AG04450 (cell line): ENCODE data around the gene CDH18. TPM values are rescaled to one million over a fixed set of nuclear protein-coding genes. Genes with fewer than 3 reads are reported as not detected.

Source experiments
- CTCF ChIA-PET: fragments of 300-600, 350-600 bp; formaldehyde crosslinking; extraction: SDS; loops from one replicate; lab custom pipeline; 2022; ENCODE audit warnings: antibody characterized with exemption, inconsistent platforms; lab: Charles Lee
- POLR2A ChIA-PET: fragments of 350-600 bp; formaldehyde crosslinking; extraction: SDS; loops from one replicate; lab custom pipeline; 2021; ENCODE audit warnings: antibody characterized with exemption, inconsistent platforms; lab: Yijun Ruan, JAX
- DNase-seq: peaks from one replicate; pipeline ENCODE4 v3.0.0-alpha.2; 2011; ENCODE audit warnings: low read depth, low spot score
- H3K27ac ChIP-seq: one replicate; pipeline ENCODE4 v1.5.1; 2012; ENCODE audit warnings: low read depth, low read length, control low read depth
- H3K27me3 ChIP-seq: one replicate; pipeline ENCODE4 v1.6.0; 2012; ENCODE audit warnings: low read length; ENCODE audit not compliant: control insufficient read depth, insufficient read depth
- H3K4me3 ChIP-seq: 2 replicates; pipeline ENCODE4 v1.5.1; 2011; ENCODE audit warnings: mild to moderate bottlenecking, low read depth, low read length, control low read depth
- H3K9me3 ChIP-seq: 2 replicates; pipeline ENCODE4 v1.5.1; 2012; ENCODE audit warnings: low read length; ENCODE audit not compliant: control insufficient read depth, insufficient read depth
- polyA plus RNA-seq: library from polyadenylated mRNA; depleted of rRNA; stranded (reverse); fragments of >200 nt; gene quantifications from 2 replicates; pipeline ENCODE4 v1.2.3, GENCODE V29; 2011
- TF ChIP-seq, protein P1 (sequence below): IDR thresholded peaks from 2 replicates; pipeline ENCODE4 v1.5.1; 2011; ENCODE audit warnings: low read depth, low read length, control low read depth, inconsistent platforms

Gene CDH18
- polyA plus RNA-seq, 1 experiment, result 0.19 TPM

DNA sequence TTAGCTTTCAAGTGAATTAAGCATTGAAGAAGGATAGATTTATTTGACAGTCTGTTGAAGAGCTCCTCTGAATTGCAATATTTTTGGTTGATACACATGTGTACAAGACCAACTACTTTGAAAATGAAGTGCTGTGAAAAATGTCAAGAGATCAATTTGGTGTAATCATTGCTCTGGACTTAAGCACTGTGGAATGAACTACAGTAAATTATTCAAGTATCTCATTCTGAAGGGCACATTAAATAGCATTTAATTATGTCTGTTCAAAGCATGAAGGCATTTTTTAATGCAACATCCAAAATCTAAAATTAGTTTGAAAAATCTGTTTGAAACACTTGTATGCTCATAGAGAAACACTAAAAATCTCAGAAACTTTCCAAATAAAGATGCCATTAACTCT, 107.5 kb downstream of the CDH18 start:
- POLR2A ChIA-PET, result no interaction called here
- TF ChIP-seq, protein P1, sequence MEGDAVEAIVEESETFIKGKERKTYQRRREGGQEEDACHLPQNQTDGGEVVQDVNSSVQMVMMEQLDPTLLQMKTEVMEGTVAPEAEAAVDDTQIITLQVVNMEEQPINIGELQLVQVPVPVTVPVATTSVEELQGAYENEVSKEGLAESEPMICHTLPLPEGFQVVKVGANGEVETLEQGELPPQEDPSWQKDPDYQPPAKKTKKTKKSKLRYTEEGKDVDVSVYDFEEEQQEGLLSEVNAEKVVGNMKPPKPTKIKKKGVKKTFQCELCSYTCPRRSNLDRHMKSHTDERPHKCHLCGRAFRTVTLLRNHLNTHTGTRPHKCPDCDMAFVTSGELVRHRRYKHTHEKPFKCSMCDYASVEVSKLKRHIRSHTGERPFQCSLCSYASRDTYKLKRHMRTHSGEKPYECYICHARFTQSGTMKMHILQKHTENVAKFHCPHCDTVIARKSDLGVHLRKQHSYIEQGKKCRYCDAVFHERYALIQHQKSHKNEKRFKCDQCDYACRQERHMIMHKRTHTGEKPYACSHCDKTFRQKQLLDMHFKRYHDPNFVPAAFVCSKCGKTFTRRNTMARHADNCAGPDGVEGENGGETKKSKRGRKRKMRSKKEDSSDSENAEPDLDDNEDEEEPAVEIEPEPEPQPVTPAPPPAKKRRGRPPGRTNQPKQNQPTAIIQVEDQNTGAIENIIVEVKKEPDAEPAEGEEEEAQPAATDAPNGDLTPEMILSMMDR, result no peak
- CTCF ChIA-PET, result no interaction called here
- no peak overlapping the region for H3K27ac ChIP-seq
- no peaks in the 10 kb centered on the region for H3K9me3 ChIP-seq
- DNase-seq, result no peak
- H3K4me3 ChIP-seq, result no peak overlapping the region
- no peaks in the 10 kb centered on the region for H3K27me3 ChIP-seq

DNA sequence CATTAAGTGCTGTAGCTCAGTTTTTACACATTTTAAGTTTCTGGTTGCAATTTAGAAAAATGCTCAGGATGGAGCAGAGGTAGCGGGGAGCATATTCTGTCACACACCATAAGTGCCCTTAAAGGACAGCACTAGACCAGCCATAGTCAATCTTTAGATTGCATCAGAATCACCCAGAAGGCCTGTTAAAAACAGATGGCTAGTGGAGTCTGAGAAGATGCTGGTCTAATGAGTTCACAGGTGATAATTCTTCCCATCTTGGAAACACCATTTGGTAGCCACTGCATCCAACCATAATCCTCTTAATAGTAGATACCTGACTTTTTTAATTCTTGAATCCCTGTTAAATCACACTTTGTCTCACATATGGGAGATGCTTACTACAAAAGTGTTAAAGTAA, 113.2 kb downstream of the CDH18 start:
- DNase-seq, result no peak
- H3K27ac ChIP-seq, result no peak overlapping the region
- no peak overlapping the region for H3K4me3 ChIP-seq
- no peaks in the 10 kb centered on the region for H3K27me3 ChIP-seq
- ChIA-PET CTCF (no interaction called here), POLR2A (no interaction called here)
- TF ChIP-seq, protein P1, result no peak
- peaks cover 3% of the 10 kb centered on the region; the same call in 1 of the 2 replicates for H3K9me3 ChIP-seq

DNA sequence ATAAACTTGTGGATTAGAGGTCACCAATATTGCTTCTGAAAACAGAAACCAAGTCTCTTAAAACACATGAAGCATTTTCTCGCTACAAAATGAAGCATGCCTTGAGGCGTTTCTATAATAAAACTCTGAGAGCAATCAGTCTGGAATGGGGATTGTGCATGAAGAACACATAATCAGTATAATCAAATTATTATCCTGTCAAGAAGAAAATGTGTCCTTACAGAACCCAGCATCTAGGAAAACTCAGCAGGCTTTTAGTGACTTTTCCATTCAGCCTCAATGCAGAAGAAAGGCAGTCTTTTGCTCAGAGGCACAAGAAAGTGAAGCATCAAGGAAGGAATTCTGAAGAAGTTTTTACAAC, 121.9 kb downstream of the CDH18 start:
- TF ChIP-seq, protein P1, result no peak
- ChIA-PET POLR2A (no interaction called here), CTCF (no interaction called here)
- H3K4me3 ChIP-seq, result no peak overlapping the region
- no peaks in the 10 kb centered on the region for H3K27me3 ChIP-seq
- H3K9me3 ChIP-seq, result no peaks in the 10 kb centered on the region
- no peak overlapping the region for H3K27ac ChIP-seq
- no peak for DNase-seq

DNA sequence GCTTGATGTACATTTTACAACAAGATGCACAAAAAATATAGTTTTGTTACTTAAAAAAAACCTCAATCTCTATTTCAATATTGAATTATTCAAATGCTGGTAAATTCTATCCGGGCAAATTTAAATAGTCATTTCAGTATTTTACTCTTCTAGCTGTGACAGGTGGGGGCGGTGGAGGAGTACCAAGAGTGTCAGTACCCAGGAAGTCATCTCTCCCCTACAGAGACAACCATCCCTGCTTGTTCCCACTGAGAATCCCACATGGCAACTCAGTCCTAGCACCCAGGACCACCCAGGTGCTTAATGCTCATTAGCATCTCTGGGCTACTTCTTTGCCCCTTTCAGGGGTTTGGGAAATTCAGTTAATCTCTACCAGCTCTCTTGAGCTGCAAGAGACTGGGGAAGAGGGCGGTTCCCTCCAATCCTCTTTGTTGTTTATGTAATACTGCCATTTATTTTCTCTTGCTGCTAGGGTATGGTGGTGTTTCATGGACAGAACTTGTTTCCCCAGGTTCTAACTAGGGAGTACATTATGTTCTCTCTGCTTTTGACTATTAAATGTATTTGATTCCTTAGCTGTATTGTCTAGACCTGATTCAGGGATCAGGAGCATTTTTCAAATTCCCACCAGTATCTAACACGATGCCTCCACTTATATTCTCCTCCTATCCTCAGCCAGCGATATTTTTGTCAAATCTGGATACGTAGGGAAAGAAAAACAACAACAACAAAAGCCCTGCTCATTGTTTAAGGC, 122.5 kb downstream of the CDH18 start:
- Histone ChIP-seq H3K27me3 (no peaks in the 10 kb centered on the region), H3K9me3 (no peaks in the 10 kb centered on the region), H3K27ac (no peak overlapping the region), H3K4me3 (no peak overlapping the region)
- no peak for DNase-seq
- ChIA-PET POLR2A (no interaction called here), CTCF (no interaction called here)
- TF ChIP-seq, protein P1, result no peak

DNA sequence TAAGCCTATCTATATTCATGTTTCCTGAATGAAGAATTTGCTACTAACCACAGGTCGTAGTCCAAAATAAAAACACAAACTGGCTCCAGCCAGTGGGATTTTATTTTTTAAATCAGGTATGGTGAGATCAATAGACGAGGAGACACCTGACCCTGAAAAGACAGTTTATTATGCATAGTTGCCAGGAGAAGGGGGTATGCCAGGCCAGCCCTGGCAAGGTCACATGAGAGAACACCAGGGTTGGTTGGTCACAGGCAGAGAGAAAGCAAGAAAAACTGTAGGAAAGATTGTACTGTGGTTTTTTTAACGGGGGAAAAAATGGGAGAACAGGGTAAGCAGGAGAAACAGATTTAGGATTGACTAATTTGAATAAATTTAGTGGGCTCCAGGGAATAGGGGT, 125.3 kb downstream of the CDH18 start:
- Histone ChIP-seq H3K9me3 (no peaks in the 10 kb centered on the region), H3K27ac (no peak overlapping the region), H3K4me3 (no peak overlapping the region), H3K27me3 (no peaks in the 10 kb centered on the region)
- POLR2A ChIA-PET, result no interaction called here
- TF ChIP-seq, protein P1, result no peak
- DNase-seq, result no peak
- CTCF ChIA-PET, result no interaction called here
